Caco-2 (cell line): ENCODE results near the gene ST6GALNAC6. TPM values are rescaled to one million over a fixed set of nuclear protein-coding genes. Genes with fewer than 3 reads are reported as not detected.

Experiments
- BruUV-seq: library from RNA; stranded (reverse); fragments of 400-500 nt; replicated peaks from 2 replicates; lab custom pipeline; 2021; lab: Mats Ljungman, UMichigan
- CTCF ChIA-PET: fragments of 300-600 bp; sonication (Branson Sonifier 250); formaldehyde crosslinking; loops from one replicate; lab custom pipeline; 2022; ENCODE audit warnings: antibody characterized with exemption; lab: Charles Lee
- POLR2A ChIA-PET: fragments of 300-600 bp; sonication (Branson Sonifier 250); formaldehyde crosslinking; loops from one replicate; lab custom pipeline; 2022; ENCODE audit warnings: antibody characterized with exemption; lab: Charles Lee
- DNase-seq, 2 experiments: peaks; one replicate each; pipeline versions ENCODE4 v3.0.0 to v3.0.0-alpha.2; 2020 to 2022
- H3K27me3 ChIP-seq: replicated peaks from 2 replicates; pipeline ENCODE4 v1.6.0; 2011; ENCODE audit warnings: low read length; ENCODE audit not compliant: control insufficient read depth, insufficient read depth
- H3K36me3 ChIP-seq: 2 replicates; pipeline ENCODE4 v1.5.1; 2011; ENCODE audit warnings: low read length; ENCODE audit not compliant: control insufficient read depth, insufficient read depth
- H3K4me1 ChIP-seq: fragments of 250-450 bp; sonication (Bioruptor Pico); 2 replicates; pipeline ENCODE4 v1.5.1; 2020; ENCODE audit warnings: mild to moderate bottlenecking
- H3K4me3 ChIP-seq: 2 replicates; pipeline ENCODE4 v1.5.1; 2011; ENCODE audit warnings: low read depth, mild to moderate bottlenecking, control low read depth, low read length
- H3K9me3 ChIP-seq: fragments of 250-450 bp; sonication (Bioruptor Pico); 2 replicates; pipeline ENCODE4 v1.5.1; 2020; ENCODE audit warnings: mild to moderate bottlenecking, moderate library complexity
- H3K27ac Mint-ChIP-seq: one replicate; pipeline ENCODE4 v1.8.0; 2022; ENCODE audit warnings: mixed read lengths; ENCODE audit not compliant: unreplicated experiment
- H3K27me3 Mint-ChIP-seq: one replicate; pipeline ENCODE4 v1.8.0; 2022; ENCODE audit warnings: mixed read lengths; ENCODE audit not compliant: insufficient read depth, unreplicated experiment
- H3K36me3 Mint-ChIP-seq: one replicate; pipeline ENCODE4 v1.8.0; 2022; ENCODE audit warnings: mild to moderate bottlenecking, mixed read lengths; ENCODE audit not compliant: insufficient read depth, unreplicated experiment
- H3K4me1 Mint-ChIP-seq: one replicate; pipeline ENCODE4 v1.8.0; 2022; ENCODE audit warnings: low read depth, mixed read lengths; ENCODE audit not compliant: unreplicated experiment
- H3K4me3 Mint-ChIP-seq: one replicate; pipeline ENCODE4 v1.8.0; 2022; ENCODE audit warnings: mild to moderate bottlenecking, moderate library complexity, mixed read lengths; ENCODE audit not compliant: unreplicated experiment
- H3K9me3 Mint-ChIP-seq: one replicate; pipeline ENCODE4 v1.8.0; 2022; ENCODE audit warnings: mixed read lengths; ENCODE audit not compliant: unreplicated experiment
- intact Hi-C: fragments of 100-400 bp; cut with micrococcal nuclease; formaldehyde crosslinking; loops from one replicate; pipeline ENCODE4 v1.10.0; 2022; ENCODE audit not compliant: unreplicated experiment
- total RNA-seq: library from RNA; stranded (reverse); gene quantifications from 2 replicates; pipeline ENCODE4 v1.2.3, GENCODE V29; 2022
- TF ChIP-seq, protein P1 (sequence below), 2 experiments: fragments of 200-600 bp in 1 of 2; IDR thresholded peaks; 1 replicate in 1 of 2; 2 replicates in 1 of 2; pipeline versions ENCODE4 v1.5.1 to v1.8.0; 2011 to 2022; ENCODE audit warnings: antibody characterized with exemption in 1 of 2, control low read depth in 1 of 2, inconsistent platforms in 1 of 2, low read depth in 1 of 2, low read length in 1 of 2, mild to moderate bottlenecking in 1 of 2, moderate library complexity in 1 of 2; ENCODE audit not compliant: insufficient read depth in 1 of 2, severe bottlenecking in 1 of 2, unreplicated experiment in 1 of 2

ST6GALNAC6 gene
- total RNA-seq, 1 experiment from 2014 or later: 20.7 TPM

DNA sequence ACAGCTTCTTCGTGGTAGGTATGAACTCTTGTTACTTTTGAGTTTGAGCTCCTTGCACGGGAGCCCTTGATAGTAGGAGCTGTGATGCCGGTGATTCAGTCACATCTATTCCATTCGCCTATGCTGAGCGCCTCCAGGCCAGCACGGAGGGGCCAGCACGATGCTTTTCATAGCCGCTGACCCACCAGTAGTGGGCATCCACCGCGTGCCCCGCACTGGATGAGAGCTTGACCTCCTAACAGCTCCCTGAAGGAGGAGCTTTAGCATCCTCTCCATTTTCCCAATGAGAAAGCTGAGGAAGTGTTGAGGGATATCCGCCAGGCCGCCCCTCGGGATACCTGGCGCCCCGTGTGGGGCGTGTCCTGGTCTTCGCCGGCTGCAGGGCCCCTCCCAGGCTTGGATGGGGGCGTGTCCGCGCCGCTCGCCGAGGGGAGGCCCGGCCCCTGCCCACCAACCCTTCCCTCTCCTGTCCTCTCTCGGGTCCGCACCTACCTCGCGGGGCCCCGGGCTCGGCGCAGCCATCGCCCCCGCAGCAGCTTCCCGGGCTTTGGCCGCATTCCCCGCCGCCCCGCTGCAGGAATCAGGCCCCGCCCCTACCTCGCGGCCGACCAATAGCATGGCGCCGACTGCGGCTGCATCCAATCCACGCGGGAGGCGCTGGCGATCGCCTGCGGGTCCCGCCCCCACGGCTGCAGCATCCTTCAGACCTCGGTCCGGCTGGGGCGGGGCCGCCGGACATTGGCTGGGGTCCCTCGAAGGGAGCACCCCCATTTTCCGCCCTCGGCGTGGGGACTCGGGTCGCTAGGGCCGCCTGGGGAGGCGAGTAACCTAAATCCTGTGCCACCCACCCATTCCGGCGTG lies 31.1 kb upstream of the ST6GALNAC6 start, which contains the start of gene PIP5KL1:
Gene PIP5KL1 (minus strand): TSS at position 547 of the 861 bp plus-strand sequence. CDS start 25 bp downstream, at position 522.
- Histone ChIP-seq H3K36me3 (no peaks in the 10 kb centered on the region), H3K27me3 (no peaks in the 10 kb centered on the region), H3K4me1 (peaks cover 18% of the 10 kb centered on the region), H3K4me3 (peak within 1 kb of the TSS; percentile 67), H3K9me3 (no peaks in the 10 kb centered on the region)
- peak within 1 kb of the TSS; percentile 69 for H3K4me3 Mint-ChIP-seq
- peak within 1 kb of the TSS; percentile 87 for H3K27ac Mint-ChIP-seq
- CTCF ChIA-PET: interaction anchor here (0.7 to 1.9 kb wide), 4 partner anchors 9 to 191 kb away, joined by 3 to 11 read pairs (median 3); partner anchors contain the start of gene ST6GALNAC4
- intact Hi-C loops: no loop called here
- no peaks in the 10 kb centered on the region for H3K27me3 Mint-ChIP-seq
- no TSS peak for BruUV-seq
- H3K4me1 Mint-ChIP-seq: peaks cover 7% of the 10 kb centered on the region
- peak; percentile 87 to 93 for DNase-seq
- TF ChIP-seq, protein P1, sequence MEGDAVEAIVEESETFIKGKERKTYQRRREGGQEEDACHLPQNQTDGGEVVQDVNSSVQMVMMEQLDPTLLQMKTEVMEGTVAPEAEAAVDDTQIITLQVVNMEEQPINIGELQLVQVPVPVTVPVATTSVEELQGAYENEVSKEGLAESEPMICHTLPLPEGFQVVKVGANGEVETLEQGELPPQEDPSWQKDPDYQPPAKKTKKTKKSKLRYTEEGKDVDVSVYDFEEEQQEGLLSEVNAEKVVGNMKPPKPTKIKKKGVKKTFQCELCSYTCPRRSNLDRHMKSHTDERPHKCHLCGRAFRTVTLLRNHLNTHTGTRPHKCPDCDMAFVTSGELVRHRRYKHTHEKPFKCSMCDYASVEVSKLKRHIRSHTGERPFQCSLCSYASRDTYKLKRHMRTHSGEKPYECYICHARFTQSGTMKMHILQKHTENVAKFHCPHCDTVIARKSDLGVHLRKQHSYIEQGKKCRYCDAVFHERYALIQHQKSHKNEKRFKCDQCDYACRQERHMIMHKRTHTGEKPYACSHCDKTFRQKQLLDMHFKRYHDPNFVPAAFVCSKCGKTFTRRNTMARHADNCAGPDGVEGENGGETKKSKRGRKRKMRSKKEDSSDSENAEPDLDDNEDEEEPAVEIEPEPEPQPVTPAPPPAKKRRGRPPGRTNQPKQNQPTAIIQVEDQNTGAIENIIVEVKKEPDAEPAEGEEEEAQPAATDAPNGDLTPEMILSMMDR (IDR thresholded peaks at IDR 0.05; ENCODE audit: insufficient read depth in 1 of 2, low read depth in 1 of 2, low read length in 1 of 2, severe bottlenecking in 1 of 2, unreplicated experiment in 1 of 2): no peak
- no peaks in the 10 kb centered on the region for H3K9me3 Mint-ChIP-seq
- POLR2A ChIA-PET: interaction anchor here (0.6 kb wide), 1 partner anchor 116 kb away, joined by 6 read pairs; no protein-coding TSS in a partner anchor
- H3K36me3 Mint-ChIP-seq: peaks cover 55% of the 10 kb centered on the region

DNA sequence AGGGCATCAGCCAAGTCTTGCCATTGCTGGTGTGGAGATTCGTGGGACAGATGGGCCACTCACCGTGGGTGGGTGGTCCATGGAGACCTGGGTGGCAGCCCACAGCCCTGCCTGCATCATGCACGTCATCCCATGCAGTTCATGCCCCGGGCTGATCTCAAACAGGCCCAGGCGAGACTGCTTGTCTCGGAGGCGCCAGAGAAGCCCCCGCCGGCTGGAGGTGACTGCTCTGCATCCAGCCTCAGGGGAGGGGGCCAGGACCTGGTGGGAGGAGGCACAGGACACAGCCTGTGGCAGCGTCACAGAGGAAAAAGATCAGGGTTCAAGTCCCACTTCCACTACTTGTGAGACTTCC lies 30.2 kb upstream of the ST6GALNAC6 start:
- H3K27me3 Mint-ChIP-seq: peaks cover 5% of the 10 kb centered on the region
- no peaks in the 10 kb centered on the region for H3K27me3 ChIP-seq
- TF ChIP-seq, protein P1 (IDR thresholded peaks at IDR 0.05; ENCODE audit: insufficient read depth in 1 of 2, low read depth in 1 of 2, low read length in 1 of 2, severe bottlenecking in 1 of 2, unreplicated experiment in 1 of 2): no peak
- intact Hi-C loops: no loop called here
- H3K9me3 Mint-ChIP-seq: no peaks in the 10 kb centered on the region
- no peaks in the 10 kb centered on the region for H3K9me3 ChIP-seq
- ChIA-PET CTCF (interaction anchor here (1.9 kb wide), 1 partner anchor 12 kb away, joined by 11 read pairs; no protein-coding TSS in a partner anchor), POLR2A (no interaction called here)
- no peak overlapping the region for H3K27ac Mint-ChIP-seq
- H3K36me3 ChIP-seq: no peaks in the 10 kb centered on the region
- H3K4me1 ChIP-seq: peaks cover 18% of the 10 kb centered on the region
- H3K36me3 Mint-ChIP-seq: peaks cover 51% of the 10 kb centered on the region
- peaks cover 7% of the 10 kb centered on the region for H3K4me1 Mint-ChIP-seq
- no TSS peak for BruUV-seq
- peak overlapping the region; percentile 69 for H3K4me3 Mint-ChIP-seq
- no peak overlapping the region for H3K4me3 ChIP-seq
- DNase-seq: no peak

DNA sequence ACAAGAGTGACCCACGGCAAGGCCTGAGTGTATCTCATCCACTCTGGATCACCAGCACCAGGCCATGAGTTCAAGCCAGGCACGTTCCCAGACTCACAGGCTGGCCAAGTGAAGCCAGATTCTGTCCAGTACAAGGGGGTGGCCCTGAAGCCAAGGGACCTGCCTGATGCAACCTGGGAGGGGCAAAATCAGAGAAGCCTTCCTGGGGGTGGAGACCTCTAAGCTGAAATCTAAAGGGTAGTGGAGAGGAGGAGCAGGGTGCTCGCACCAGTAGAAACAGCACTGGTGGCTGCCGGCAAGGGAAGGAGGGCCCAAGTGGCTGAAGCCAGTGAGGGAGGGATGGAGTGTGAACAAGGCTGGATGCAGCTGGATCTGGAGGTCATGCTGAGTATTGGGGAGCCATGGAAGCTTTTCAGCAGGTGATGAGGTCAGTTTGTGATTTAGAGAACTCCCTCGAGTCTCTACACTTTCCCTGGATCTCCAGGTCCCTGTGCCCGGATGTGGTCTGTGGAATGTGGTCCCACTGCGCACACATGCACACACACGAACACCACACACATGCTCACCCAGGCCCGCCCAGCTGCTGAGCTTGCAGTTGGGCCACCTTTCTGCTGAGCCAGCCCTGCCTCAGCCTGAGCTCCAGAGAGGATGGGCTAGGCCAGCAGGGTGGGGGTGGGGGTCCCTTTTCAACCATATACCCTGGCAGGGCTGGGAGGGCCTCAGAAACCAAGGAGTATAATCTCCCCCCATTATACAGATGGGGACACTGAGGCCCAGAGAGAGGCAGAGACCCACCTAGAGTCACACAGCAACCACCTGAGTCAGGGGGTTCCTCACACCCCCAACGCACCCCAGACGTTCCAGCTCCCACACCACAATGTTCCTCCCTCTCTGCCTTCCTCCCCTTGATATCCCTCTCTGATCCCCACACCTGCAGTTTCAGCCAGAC lies 29.5 kb upstream of the ST6GALNAC6 start:
- H3K36me3 Mint-ChIP-seq: peaks cover 46% of the 10 kb centered on the region
- DNase-seq: no peak
- POLR2A ChIA-PET: no interaction called here
- intact Hi-C loops: no loop called here
- no peaks in the 10 kb centered on the region for H3K9me3 Mint-ChIP-seq
- Histone ChIP-seq H3K27me3 (no peaks in the 10 kb centered on the region), H3K4me1 (peaks cover 18% of the 10 kb centered on the region), H3K4me3 (no peak overlapping the region), H3K36me3 (no peaks in the 10 kb centered on the region), H3K9me3 (no peaks in the 10 kb centered on the region)
- peaks cover 7% of the 10 kb centered on the region for H3K4me1 Mint-ChIP-seq
- BruUV-seq: no TSS peak
- TF ChIP-seq, protein P1 (IDR thresholded peaks at IDR 0.05; ENCODE audit: insufficient read depth in 1 of 2, low read depth in 1 of 2, low read length in 1 of 2, severe bottlenecking in 1 of 2, unreplicated experiment in 1 of 2): no peak
- peaks cover 5% of the 10 kb centered on the region for H3K27me3 Mint-ChIP-seq
- peak overlapping the region; percentile 23 for H3K4me3 Mint-ChIP-seq
- H3K27ac Mint-ChIP-seq: peak overlapping the region; percentile 47
- CTCF ChIA-PET: interaction anchor here (0.6 to 1.9 kb wide), 3 partner anchors 12 to 59 kb away, joined by 7 to 12 read pairs (median 11); partner anchors contain the start of gene ST6GALNAC4
